HG02938 (cell line): ENCODE data around the gene RGS18.
"Not testable (repeated sequence)": the region's sequence is repeated elsewhere in the genome, so short reads cannot be mapped to it uniquely, and the experiment has no call there.

Experiments used
- ATAC-seq: cut with Tn5 transposase; IDR thresholded peaks from one replicate; pipeline ENCODE4 v1.9.1; 2021; ENCODE audit warnings: mild to moderate bottlenecking, moderate library complexity; ENCODE audit not compliant: unreplicated experiment

Gene RGS18

GRCh38 chr1:192158181-192158580 lies at the start of gene RGS18:
Gene RGS18 (plus strand): TSS chr1:192158462. CDS start chr1:192158638, 176 bp downstream.
- peak; percentile 92 for ATAC-seq

GRCh38 chr1:192109576-192109975 lies 48.7 kb upstream of the RGS18 start:
- ATAC-seq, result no peak

- no peak for ATAC-seq
Measured at GRCh38 chr1:192115000-192115399, 43.3 kb upstream of the RGS18 start.

- ATAC-seq, result no peak
Measured at GRCh38 chr1:192118881-192119405, 39.3 kb upstream of the RGS18 start.

GRCh38 chr1:192119701-192120100 lies 38.6 kb upstream of the RGS18 start:
- ATAC-seq, result no peak

- ATAC-seq, result no peak
Measured at GRCh38 chr1:192122668-192123067, 35.6 kb upstream of the RGS18 start.

GRCh38 chr1:192123212-192123611 lies 35.0 kb upstream of the RGS18 start:
- no peak for ATAC-seq

GRCh38 chr1:192126030-192126619 lies 32.1 kb upstream of the RGS18 start:
- no peak for ATAC-seq

GRCh38 chr1:192130175-192130574 lies 28.1 kb upstream of the RGS18 start:
- ATAC-seq, result no peak

GRCh38 chr1:192130865-192131264 lies 27.4 kb upstream of the RGS18 start:
- not testable (repeated sequence) for ATAC-seq

- ATAC-seq, result no peak
Measured at GRCh38 chr1:192131914-192132313, 26.3 kb upstream of the RGS18 start.

- ATAC-seq, result no peak
Measured at GRCh38 chr1:192133350-192133926, 24.8 kb upstream of the RGS18 start.

GRCh38 chr1:192140382-192140781 lies 17.9 kb upstream of the RGS18 start:
- no peak for ATAC-seq

GRCh38 chr1:192147221-192147620 lies 11.0 kb upstream of the RGS18 start:
- ATAC-seq, result no peak

GRCh38 chr1:192147696-192148095 lies 10.6 kb upstream of the RGS18 start:
- ATAC-seq, result no peak

GRCh38 chr1:192151176-192151575 lies 7.1 kb upstream of the RGS18 start:
- no peak for ATAC-seq

GRCh38 chr1:192153276-192153675 lies 5.0 kb upstream of the RGS18 start:
- no peak for ATAC-seq

- no peak for ATAC-seq
Measured at GRCh38 chr1:192157067-192157466, 1.2 kb upstream of the RGS18 start.

GRCh38 chr1:192159014-192159413 lies 752 bp downstream of the RGS18 start:
- ATAC-seq, result no peak

- ATAC-seq, result no peak
Measured at GRCh38 chr1:192159781-192160180, 1.5 kb downstream of the RGS18 start.

- no peak for ATAC-seq
Measured at GRCh38 chr1:192160196-192160595, 1.9 kb downstream of the RGS18 start.

- no peak for ATAC-seq
Measured at GRCh38 chr1:192161976-192162375, 3.7 kb downstream of the RGS18 start.

GRCh38 chr1:192162376-192162775 lies 4.1 kb downstream of the RGS18 start:
- ATAC-seq, result no peak
